GM18861 (cell line): Measurements from ENCODE around the gene CITED4.

ENCODE experiments used
- ATAC-seq: cut with Tn5 transposase; IDR thresholded peaks from one replicate; pipeline ENCODE4 v1.9.1; 2021; ENCODE audit not compliant: unreplicated experiment

Gene CITED4

GRCh38 chr1:40886318-40887011, 24.3 kb upstream of the CITED4 start:
- ATAC-seq = no peak

DNA sequence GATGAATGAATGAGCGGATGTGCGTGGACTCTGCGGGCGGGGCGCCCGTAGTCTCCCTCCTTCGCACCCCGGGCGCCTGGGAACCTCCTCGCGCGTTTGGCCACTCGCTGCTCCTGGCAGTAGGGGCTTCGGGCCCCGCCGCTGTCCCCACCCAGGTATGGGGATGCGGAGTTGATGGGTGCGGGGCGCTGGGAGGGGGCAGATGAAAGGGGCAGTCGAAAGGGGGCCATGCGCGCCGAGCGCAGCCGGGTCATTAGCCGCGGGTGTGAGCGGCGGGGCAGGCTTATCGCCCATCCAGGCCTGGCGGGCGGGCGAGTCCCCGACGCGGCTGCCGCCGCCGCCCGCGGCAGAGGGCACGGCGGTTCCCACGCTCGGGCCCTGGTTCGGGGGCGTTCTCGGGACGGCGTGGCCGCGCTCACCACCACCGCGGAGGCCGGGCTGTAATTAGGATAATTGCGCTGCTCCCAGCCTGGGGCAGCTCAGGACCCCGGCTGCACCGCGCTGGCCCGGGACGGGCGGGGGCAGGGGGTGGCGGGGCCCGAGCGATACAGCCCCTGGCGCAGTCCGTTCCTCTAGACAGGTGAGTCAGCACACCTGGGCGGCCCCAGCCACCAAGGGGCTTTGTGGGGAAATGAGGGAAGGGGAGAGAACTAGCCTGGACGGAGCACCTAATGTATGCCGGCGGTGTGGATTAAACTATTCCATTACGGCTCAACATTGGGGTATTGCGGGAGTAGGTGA, 22.1 kb upstream of the CITED4 start:
- no peak for ATAC-seq

- ATAC-seq = no peak
These were observed 18.8 kb upstream of the CITED4 start for GRCh38 chr1:40880813-40881549.

DNA sequence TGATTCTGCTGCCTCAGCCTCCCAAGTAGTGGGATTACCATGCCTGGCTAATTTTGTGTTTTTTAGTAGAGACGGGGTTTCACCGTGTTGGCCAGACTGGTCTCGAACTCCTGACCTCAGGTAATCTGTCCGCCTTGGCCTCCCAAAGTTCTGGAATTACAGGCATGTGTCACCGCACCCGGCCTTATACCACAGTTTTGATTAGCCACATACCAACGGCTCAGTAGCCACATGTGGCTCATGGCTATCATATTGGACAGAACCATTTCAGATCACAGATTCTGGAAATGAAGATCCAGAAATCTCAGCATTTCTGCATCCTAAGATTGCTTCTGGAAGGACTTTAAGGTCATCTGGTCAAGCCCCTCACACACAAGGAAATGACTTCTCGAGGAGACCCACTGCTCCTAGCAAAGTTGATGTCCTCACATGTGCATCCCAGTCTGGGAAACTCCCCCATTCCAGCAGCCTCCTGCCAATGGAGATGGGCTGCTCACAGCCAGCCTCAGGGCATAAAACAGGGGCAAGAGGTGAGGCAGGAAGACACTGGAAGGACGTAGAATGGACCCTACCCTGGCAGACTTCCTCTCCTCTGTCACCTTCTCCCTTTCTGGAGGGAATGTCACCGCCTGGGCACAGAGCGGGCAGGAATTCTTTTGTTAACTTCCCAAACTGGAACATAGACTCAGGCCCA, 17.5 kb upstream of the CITED4 start:
- no peak for ATAC-seq

GRCh38 chr1:40878906-40879305, 16.7 kb upstream of the CITED4 start:
- no peak for ATAC-seq

GRCh38 chr1:40877698-40878097, 15.5 kb upstream of the CITED4 start:
- no peak for ATAC-seq

- ATAC-seq = no peak
These were observed 14.7 kb upstream of the CITED4 start for GRCh38 chr1:40876891-40877290.

GRCh38 chr1:40876436-40876761, 14.2 kb upstream of the CITED4 start:
- no peak for ATAC-seq

DNA sequence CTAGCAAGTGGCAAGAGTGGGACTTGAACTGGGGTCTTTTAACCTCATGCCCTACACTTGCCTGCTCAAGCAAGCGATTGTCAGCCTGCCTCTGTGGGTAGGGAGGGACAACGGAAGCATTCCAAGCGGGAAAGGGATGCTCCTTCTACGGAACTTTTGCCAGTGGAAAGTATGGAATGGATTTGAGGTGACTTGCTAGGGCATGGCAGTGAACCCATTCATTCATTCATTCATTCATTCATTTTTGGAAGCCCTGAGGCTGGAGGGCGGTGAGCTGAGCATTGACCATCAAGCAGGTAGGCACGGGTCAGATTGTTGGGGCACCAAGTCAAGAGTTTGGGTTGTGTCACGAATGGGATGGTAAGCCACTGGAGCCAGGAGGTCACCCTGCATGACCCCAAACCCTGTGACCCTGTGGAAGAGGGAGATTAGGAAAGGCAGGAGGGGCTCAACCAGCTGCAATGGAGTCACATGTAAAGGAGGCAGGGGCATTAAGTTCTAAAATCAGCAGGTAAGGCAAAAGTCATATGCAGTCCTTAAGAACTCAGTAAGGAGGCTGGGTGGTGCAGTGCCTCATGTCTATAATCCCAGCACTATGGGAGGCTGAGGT, 11.8 kb upstream of the CITED4 start:
- no peak for ATAC-seq

DNA sequence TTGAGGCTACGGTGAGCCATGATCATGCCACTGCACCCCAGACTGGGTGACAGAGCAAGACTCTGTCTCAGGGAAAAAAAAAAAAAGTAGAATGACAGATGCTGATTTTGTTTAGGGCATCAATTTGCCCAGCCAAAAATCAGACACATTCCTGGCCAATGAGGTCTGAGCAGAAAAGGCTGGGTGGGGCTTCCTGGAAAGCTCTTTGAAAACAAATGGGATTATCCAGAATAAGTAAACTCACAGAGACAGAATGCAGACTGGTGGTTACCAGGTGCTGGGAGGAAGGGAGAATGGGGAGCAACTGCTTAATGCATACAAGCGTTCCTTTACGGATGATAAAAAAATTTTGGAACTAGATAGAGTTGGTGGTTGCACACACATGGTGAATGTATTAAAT, 10.1 kb upstream of the CITED4 start:
- no peak for ATAC-seq

- no peak for ATAC-seq
These were observed 8.1 kb upstream of the CITED4 start for GRCh38 chr1:40870135-40870728.

GRCh38 chr1:40868051-40868723, 6.0 kb upstream of the CITED4 start:
- ATAC-seq = no peak

DNA sequence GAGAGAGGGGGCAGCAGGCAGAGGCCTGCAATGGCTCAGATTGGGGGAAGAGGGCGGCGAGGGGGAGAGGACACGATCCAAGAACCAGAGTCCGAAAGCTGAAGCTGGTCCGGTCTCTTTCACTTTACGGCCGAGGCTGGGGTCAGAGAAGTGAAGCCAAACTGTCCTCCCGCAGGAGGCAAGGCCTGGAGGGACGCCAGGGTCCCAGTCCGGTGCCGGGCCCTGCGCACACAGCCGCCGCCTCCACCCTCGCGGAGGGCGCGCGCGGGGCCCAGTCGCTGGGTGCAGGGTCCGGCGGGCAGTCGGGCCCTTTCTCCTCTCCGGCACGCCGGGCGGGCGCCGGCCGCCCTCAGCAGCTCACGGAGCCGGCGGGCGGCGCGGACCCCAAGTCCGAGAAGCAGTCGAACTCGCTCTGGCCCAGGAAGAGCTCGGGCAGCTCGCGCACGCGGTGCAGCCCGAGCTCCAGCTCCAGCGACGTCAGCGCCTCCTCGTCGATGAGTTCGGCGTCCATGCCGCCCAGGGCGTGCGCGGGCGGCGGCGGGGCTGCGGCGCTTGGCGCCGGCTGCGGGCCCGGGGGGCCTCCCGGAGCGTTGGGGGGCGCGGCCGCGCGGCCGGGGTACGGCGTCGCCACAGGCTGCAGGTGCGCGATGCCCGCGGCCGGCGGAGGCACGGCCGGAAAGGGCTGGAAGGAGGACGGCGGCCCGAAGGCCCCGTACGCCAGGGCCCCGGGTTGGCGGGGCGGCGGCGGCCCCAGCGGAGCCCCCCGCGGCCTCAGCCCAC, 749 bp downstream of the CITED4 start:
- no peak for ATAC-seq

- ATAC-seq = no peak
These were observed 1.4 kb downstream of the CITED4 start for GRCh38 chr1:40860706-40861223.

- ATAC-seq = no peak
These were observed 3.2 kb downstream of the CITED4 start for GRCh38 chr1:40858856-40859416.

DNA sequence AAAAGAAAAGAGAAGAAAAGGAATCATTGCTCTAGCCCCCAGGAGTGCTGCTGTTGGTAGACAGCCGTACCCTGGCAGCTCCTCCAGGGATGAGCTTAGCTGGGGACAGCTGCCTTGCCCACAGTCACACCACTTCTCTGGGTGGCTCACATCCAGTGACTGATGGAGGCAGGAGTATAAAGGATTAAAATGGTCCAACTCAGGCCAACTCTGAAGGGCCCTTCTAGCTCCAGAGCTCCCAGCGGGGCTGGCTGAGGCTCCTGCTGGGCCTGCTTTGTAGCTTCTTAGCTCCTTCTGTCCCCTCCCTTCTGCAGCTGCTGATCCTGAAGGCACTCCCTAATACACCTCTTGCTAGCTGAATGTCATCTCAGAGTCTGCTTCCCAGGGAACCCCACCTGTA, 4.4 kb downstream of the CITED4 start:
- ATAC-seq = no peak

GRCh38 chr1:40856656-40857302, 5.4 kb downstream of the CITED4 start:
- no peak for ATAC-seq

GRCh38 chr1:40856116-40856515, 6.0 kb downstream of the CITED4 start:
- ATAC-seq = no peak
